Coronary artery (tissue), 2 donors: Measurements from ENCODE around the gene AGR3.
A peak's percentile ranks its signal among the peaks of the same experiment; 100 is the strongest.

Experiments
- DNase-seq: peaks from one replicate; pipeline ENCODE4 v3.0.0-alpha.2; 2017; ENCODE audit warnings: low spot score
- H3K27ac ChIP-seq, 2 donors: fragments of 200-600 bp; sonication (generic); one replicate each; pipeline ENCODE4 v1.5.1; 2016 to 2019
- H3K4me3 ChIP-seq: fragments of 200-600 bp; sonication (generic); 2 replicates; pipeline ENCODE4 v1.5.1; 2016; ENCODE audit warnings: mild to moderate bottlenecking, moderate library complexity
- TF ChIP-seq, protein P1 (sequence below): fragments of 200-600 bp; sonication (generic); IDR thresholded peaks from one replicate; pipeline ENCODE4 v1.5.1; 2019; ENCODE audit warnings: antibody characterized with exemption

AGR3 gene

DNA sequence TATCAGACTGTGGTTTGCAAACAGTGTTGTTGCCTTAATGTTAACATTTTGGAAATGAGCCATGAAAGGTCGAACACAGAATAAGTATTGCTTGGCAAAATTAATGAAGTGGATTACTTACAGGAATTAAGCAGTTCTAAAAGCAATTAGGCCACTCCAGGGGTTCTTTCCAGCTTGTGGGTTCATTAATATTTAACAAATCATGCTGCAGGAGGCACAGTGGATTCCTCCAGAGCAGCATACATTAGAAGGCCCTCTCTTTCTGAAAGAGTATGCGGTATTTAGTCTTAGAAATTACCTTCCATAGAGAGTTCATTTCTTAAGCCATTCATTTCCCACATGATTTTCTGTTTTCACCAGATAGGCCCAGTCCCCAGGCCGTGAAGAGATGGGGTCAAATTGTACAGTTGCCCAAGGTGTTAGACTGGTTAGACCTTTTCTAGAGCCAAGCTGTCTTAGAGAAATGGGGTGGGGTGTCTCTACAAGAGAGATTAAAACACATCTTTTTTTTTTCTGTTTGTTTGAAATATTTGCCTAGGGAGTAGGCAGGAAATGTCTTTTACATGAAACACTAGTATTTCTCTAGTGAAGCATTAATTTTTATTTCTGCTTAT, 40.0 kb upstream of the AGR3 start:
- DNase-seq = no peak

DNA sequence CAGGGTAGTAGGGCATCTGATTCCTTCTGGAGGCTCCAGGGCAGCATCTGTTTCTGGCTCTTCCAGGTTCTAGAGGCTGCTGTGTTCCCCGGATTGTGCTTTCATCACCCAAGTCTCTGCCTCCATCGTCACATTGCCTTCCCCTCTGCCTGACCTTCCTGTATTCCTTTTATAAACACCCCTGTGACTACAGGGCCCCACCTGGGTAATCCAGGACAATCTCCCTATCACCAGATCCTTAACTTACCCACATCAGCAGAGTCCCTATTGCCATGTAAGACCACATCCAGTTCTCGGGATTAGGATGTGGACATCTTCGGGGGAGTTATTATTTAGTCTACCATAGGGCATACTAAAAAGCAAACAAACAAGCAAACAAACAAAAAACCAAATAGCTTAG, 39.4 kb upstream of the AGR3 start:
- TF ChIP-seq, protein P1, sequence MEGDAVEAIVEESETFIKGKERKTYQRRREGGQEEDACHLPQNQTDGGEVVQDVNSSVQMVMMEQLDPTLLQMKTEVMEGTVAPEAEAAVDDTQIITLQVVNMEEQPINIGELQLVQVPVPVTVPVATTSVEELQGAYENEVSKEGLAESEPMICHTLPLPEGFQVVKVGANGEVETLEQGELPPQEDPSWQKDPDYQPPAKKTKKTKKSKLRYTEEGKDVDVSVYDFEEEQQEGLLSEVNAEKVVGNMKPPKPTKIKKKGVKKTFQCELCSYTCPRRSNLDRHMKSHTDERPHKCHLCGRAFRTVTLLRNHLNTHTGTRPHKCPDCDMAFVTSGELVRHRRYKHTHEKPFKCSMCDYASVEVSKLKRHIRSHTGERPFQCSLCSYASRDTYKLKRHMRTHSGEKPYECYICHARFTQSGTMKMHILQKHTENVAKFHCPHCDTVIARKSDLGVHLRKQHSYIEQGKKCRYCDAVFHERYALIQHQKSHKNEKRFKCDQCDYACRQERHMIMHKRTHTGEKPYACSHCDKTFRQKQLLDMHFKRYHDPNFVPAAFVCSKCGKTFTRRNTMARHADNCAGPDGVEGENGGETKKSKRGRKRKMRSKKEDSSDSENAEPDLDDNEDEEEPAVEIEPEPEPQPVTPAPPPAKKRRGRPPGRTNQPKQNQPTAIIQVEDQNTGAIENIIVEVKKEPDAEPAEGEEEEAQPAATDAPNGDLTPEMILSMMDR = no peak
- no peak overlapping the region for H3K27ac ChIP-seq
- no peak overlapping the region for H3K4me3 ChIP-seq
- DNase-seq = no peak

More for the DNA sequence above, 40.0 kb upstream of the AGR3 start:
- TF ChIP-seq, protein P1 = no peak
- Histone ChIP-seq H3K4me3 (no peak overlapping the region), H3K27ac (no peak overlapping the region)

- TF ChIP-seq, protein P1 = no peak
- DNase-seq = no peak
- Histone ChIP-seq H3K27ac (no peak overlapping the region), H3K4me3 (no peak overlapping the region)
These were observed 37.7 kb upstream of the AGR3 start for GRCh38 chr7:16919440-16919839.

DNA sequence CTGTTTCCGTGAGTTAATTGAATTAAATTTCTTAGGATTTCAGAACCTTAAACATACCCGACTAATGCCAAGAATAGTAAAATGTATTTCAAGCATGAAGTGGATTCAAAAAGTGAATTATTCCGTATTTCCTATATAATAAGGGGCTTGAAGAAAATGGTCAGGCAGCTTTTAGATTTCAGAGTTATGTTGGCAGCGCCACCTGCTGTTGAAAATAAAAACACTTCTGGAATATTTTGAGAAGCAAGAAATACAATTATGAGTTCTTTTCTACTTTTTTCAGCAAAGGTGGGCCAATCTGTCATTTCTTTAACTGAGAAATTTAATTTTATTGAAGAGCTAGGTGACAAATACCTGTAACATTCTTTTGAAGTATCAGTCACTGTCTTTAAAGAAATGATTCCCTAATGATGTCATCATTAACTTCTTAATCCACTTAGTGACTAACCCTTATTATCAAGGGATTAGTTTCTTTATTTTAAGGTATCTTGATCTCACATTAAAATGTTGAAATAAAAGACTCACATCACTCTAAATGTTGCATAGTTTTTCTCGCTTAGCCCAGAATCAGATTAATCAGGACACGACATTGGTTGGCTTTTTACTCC, 36.6 kb upstream of the AGR3 start:
- TF ChIP-seq, protein P1 = peak; percentile 48
- DNase-seq = no peak

GRCh38 chr7:16916738-16917137, 35.0 kb upstream of the AGR3 start:
- TF ChIP-seq, protein P1 = no peak
- DNase-seq = no peak
- no peak overlapping the region for H3K27ac ChIP-seq
- no peak overlapping the region for H3K4me3 ChIP-seq

More for the DNA sequence above, 36.6 kb upstream of the AGR3 start:
- Histone ChIP-seq H3K4me3 (no peak overlapping the region), H3K27ac (no peak overlapping the region)

DNA sequence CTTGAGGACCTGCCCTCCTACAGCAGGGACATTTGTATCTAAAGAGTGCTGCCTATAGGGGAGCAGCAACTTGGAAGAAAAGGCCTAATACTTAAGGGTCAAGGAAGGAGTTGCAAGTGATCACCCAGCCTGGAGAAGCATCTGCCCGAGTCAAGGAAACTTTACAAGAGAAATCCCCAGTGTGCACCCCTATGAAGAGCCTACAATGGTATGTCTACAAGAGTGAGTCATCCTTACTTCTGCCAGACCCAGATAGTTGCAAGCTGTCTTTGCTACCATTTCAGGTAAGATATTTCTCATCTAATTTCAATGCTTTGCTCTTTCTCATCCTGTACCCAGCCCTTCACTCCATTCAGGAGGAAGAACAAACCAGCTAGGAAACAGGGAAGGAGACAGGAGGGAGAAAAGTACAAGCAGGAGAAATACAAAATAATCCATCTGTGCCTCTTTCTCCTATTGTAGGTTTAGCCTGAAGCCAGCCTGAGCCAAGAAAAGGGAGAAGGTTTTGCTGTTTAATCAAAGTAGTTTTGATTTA, 34.4 kb upstream of the AGR3 start:
- no peak for DNase-seq
- H3K27ac ChIP-seq = no peak overlapping the region
- TF ChIP-seq, protein P1 = no peak
- no peak overlapping the region for H3K4me3 ChIP-seq

DNA sequence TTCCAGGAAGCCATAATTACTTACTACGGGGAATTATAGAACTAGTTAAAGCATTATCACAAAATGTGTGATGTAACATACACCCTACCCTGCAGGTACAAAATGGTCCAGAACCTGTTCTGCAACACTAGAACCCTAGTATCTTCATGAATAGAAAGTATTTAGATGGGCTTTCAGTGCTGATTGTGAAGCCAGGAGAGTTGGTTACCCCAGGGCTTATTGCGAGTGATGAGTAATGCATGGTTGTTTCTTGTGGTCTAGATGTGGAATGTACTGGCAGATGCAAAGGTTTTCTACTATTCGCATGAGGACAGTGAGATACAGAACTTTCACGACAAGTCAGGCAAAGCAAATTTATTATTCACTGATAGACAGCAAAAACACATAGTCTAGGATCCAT, 33.6 kb upstream of the AGR3 start:
- TF ChIP-seq, protein P1 = no peak
- no peak overlapping the region for H3K27ac ChIP-seq
- no peak for DNase-seq

More for the DNA sequence above, 33.6 kb upstream of the AGR3 start:
- H3K4me3 ChIP-seq = no peak overlapping the region
